ENCODE results near the gene ZNF609. TPM values are rescaled to one million over a fixed set of nuclear protein-coding genes. Genes with fewer than 3 reads are reported as not detected.
A peak's percentile ranks its signal among the peaks of the same experiment; 100 is the strongest.

The ZNF609 gene
- polyA plus RNA-seq, 1 donor from 2014 or later, result 11.8 TPM

GRCh38 chr15:64466408-64467141 is 6.2 kb downstream of the ZNF609 start:
- H3K4me2 ChIP-seq (ENCODE audit: low read length), result peak overlapping the region; percentile 60
- H2AFZ ChIP-seq (ENCODE audit: low read depth, low read length), result no peak overlapping the region
- H3F3A ChIP-seq (ENCODE audit: insufficient read depth, low read length, poor library complexity, severe bottlenecking), result peaks cover 2% of the 10 kb centered on the region
- H3K27ac ChIP-seq (ENCODE audit: low read length), result peak overlapping the region; percentile 60
- peaks cover 5% of the 10 kb centered on the region for H4K20me1 ChIP-seq (ENCODE audit: insufficient read depth)
- no peaks in the 10 kb centered on the region for H3K27me3 ChIP-seq (ENCODE audit: insufficient read depth, low read depth, low read length)
- H3K36me3 ChIP-seq (ENCODE audit: insufficient read depth, low read length), result no peaks in the 10 kb centered on the region
- H3K4me3 ChIP-seq (ENCODE audit: low read length), result peak overlapping the region; percentile 52
- no peaks in the 10 kb centered on the region for H3K9me2 ChIP-seq (ENCODE audit: insufficient read depth, low read length)
- H3K9me3 ChIP-seq (ENCODE audit: low read length), result no peaks in the 10 kb centered on the region
- TF ChIP-seq EP300 (conservative IDR thresholded peaks at IDR 0.05; ENCODE audit: poor library complexity, severe bottlenecking) (no peak), CTCF (IDR thresholded peaks at IDR 0.05; ENCODE audit: poor library complexity, severe bottlenecking) (no peak), SMC3 (conservative IDR thresholded peaks at IDR 0.05; ENCODE audit: poor library complexity) (no peak), POLR2AphosphoS5 (IDR thresholded peaks at IDR 0.05) (no peak), RAD21 (conservative IDR thresholded peaks at IDR 0.05) (no peak), REST (IDR thresholded peaks at IDR 0.05; ENCODE audit: borderline replicate concordance) (no peak), TAF1 (IDR thresholded peaks at IDR 0.05; ENCODE audit: low read depth) (no peak), MXI1 (conservative IDR thresholded peaks at IDR 0.05; ENCODE audit: poor library complexity, severe bottlenecking) (no peak), EZH2 (IDR thresholded peaks at IDR 0.05; ENCODE audit: borderline replicate concordance, insufficient read depth, low read length, poor library complexity, severe bottlenecking) (no peak)
- peak overlapping the region; percentile 45 for H3K9ac ChIP-seq (ENCODE audit: low read length)
- H3K79me2 ChIP-seq (replicated peaks; ENCODE audit: insufficient read depth, low read length), result peaks cover 95% of the 10 kb centered on the region

- H3K9me3 ChIP-seq (ENCODE audit: low read length), result no peaks in the 10 kb centered on the region
- H3K4me3 ChIP-seq (ENCODE audit: low read length), result no peak overlapping the region
- H3K27ac ChIP-seq (ENCODE audit: low read length), result no peak overlapping the region
- peaks cover 86% of the 10 kb centered on the region for H3K79me2 ChIP-seq (replicated peaks; ENCODE audit: insufficient read depth, low read length)
- TF ChIP-seq MXI1 (conservative IDR thresholded peaks at IDR 0.05; ENCODE audit: poor library complexity, severe bottlenecking) (no peak), EZH2 (IDR thresholded peaks at IDR 0.05; ENCODE audit: borderline replicate concordance, insufficient read depth, low read length, poor library complexity, severe bottlenecking) (no peak)
- no peaks in the 10 kb centered on the region for H3F3A ChIP-seq (ENCODE audit: insufficient read depth, low read length, poor library complexity, severe bottlenecking)
- H3K36me3 ChIP-seq (ENCODE audit: insufficient read depth, low read length), result no peaks in the 10 kb centered on the region
- H3K9me2 ChIP-seq (ENCODE audit: insufficient read depth, low read length), result no peaks in the 10 kb centered on the region
- peaks cover 2% of the 10 kb centered on the region for H4K20me1 ChIP-seq (ENCODE audit: insufficient read depth)
- no peak overlapping the region for H2AFZ ChIP-seq (ENCODE audit: low read depth, low read length)
- no peaks in the 10 kb centered on the region for H3K27me3 ChIP-seq (ENCODE audit: insufficient read depth, low read depth, low read length)
- no peak overlapping the region for H3K9ac ChIP-seq (ENCODE audit: low read length)
- no peak overlapping the region for H3K4me2 ChIP-seq (ENCODE audit: low read length)
These were observed 11.8 kb downstream of the ZNF609 start for GRCh38 chr15:64472161-64472560.

Data from neural cell (in vitro differentiated cells).